ENCODE data around the gene KANK4. TPM values are rescaled to one million over a fixed set of nuclear protein-coding genes. Genes with fewer than 3 reads are reported as not detected.

The KANK4 gene
- polyA plus RNA-seq, 2 of the 4 experiments (the other 2 are of a cell fraction), result 0.66 to 0.81 TPM

GRCh38 chr1:62229468-62229867, 89.8 kb downstream of the KANK4 start:
- 73% methylated on average over 3 of the region's 3 CpGs for WGBS (ENCODE audit: missing lambda C conversion rate)
- POLR2A ChIA-PET, result interaction anchor here (0.6 kb wide), 1 partner anchor 9 kb away, joined by 6 read pairs; no protein-coding TSS in a partner anchor
- ATAC-seq, result no peak

GRCh38 chr1:62228883-62229187, 90.4 kb downstream of the KANK4 start:
- Histone ChIP-seq H3K4me3 (no peak overlapping the region), H3K4me1 (peaks cover 25% of the 10 kb centered on the region), H3K27ac (peak overlapping the region in 1 of 2 experiments; percentile 53; a peak in 3 of 6 replicates), H3K4me2 (no peak overlapping the region), H3K9me3 (no peaks in the 10 kb centered on the region)
- ChIA-PET POLR2A (interaction anchor here (0.6 kb wide), 1 partner anchor 10 kb away, joined by 6 read pairs; no protein-coding TSS in a partner anchor), CTCF (interaction anchor here (0.9 to 2.2 kb wide), 3 partner anchors 53 to 178 kb away, joined by 3 to 8 read pairs (median 6); no protein-coding TSS in a partner anchor)
- FAIRE-seq, result no peak
- DNase-seq (ENCODE audit: low read depth in 1 of 2, low spot score in 1 of 2), result no peak
- ATAC-seq, result no peak
- TF ChIP-seq MAX (IDR thresholded peaks at IDR 0.05), result no peak
- TF ChIP-seq ZNF302 (CRISPR knock-in tag; IDR thresholded peaks at IDR 0.05), result no peak
- TF ChIP-seq FOXS1 (CRISPR knock-in tag; IDR thresholded peaks at IDR 0.05), result no peak
- no peak for TF ChIP-seq EHMT2 (IDR thresholded peaks at IDR 0.05; ENCODE audit: low read depth)
- no peak for TF ChIP-seq POLR2AphosphoS2 (conservative IDR thresholded peaks at IDR 0.05; ENCODE audit: low read length)
- TF ChIP-seq BHLHE40 (IDR thresholded peaks at IDR 0.05; ENCODE audit: low read depth, low read length), result no peak
- no peak for TF ChIP-seq ESRRA (IDR thresholded peaks at IDR 0.05; ENCODE audit: borderline replicate concordance, low read length)
- no peak for TF ChIP-seq GATA3 (IDR thresholded peaks at IDR 0.05; ENCODE audit: borderline replicate concordance)
- TF ChIP-seq HMGXB4 (CRISPR knock-in tag; IDR thresholded peaks at IDR 0.05; ENCODE audit: borderline replicate concordance), result no peak
- TF ChIP-seq CBX8 (IDR thresholded peaks at IDR 0.05), result no peak
- TF ChIP-seq REST (IDR thresholded peaks at IDR 0.05), result no peak
- no peak for TF ChIP-seq NR3C1 (IDR thresholded peaks at IDR 0.05)
- TF ChIP-seq KDM1A (IDR thresholded peaks at IDR 0.05; ENCODE audit: low read depth), result no peak
- TF ChIP-seq JUN (IDR thresholded peaks at IDR 0.05), result no peak
- no peak for TF ChIP-seq HOXB5 (CRISPR knock-in tag; IDR thresholded peaks at IDR 0.05)
- no peak for TF ChIP-seq ZC3H11A (IDR thresholded peaks at IDR 0.05)
- TF ChIP-seq TFCP2L1 (CRISPR knock-in tag; IDR thresholded peaks at IDR 0.05), result no peak
- TF ChIP-seq KDM5A (IDR thresholded peaks at IDR 0.05), result no peak
- WGBS (ENCODE audit: missing lambda C conversion rate), result 63% methylated on average over 3 of the region's 4 CpGs

More at GRCh38 chr1:62229468-62229867, 89.8 kb downstream of the KANK4 start:
- DNase-seq (ENCODE audit: low read depth in 1 of 2, low spot score in 1 of 2), result no peak
- CTCF ChIA-PET, result interaction anchor here (0.9 to 2.2 kb wide), 3 partner anchors 8 to 178 kb away, joined by 3 to 8 read pairs (median 3); no protein-coding TSS in a partner anchor
- Histone ChIP-seq H3K4me1 (peaks cover 25% of the 10 kb centered on the region), H3K4me3 (no peak overlapping the region), H3K27ac (peak overlapping the region in 1 of 2 experiments; percentile 53; a peak in 3 of 6 replicates), H3K4me2 (0 out of 3 replicates have a peak overlapping the region, but pooled peaks have one; percentile 1), H3K9me3 (no peaks in the 10 kb centered on the region)
- TF ChIP-seq USF2 (IDR thresholded peaks at IDR 0.05) (no peak), JUNB (IDR thresholded peaks at IDR 0.05) (no peak), ZFP36 (IDR thresholded peaks at IDR 0.05; ENCODE audit: borderline replicate concordance, partially characterized antibody) (no peak), NR3C1 (IDR thresholded peaks at IDR 0.05) (no peak), MAZ (IDR thresholded peaks at IDR 0.05; ENCODE audit: borderline replicate concordance, low read depth, low read length) (no peak), ELK1 (IDR thresholded peaks at IDR 0.05; ENCODE audit: low read depth, low read length) (no peak), E2F6 (IDR thresholded peaks at IDR 0.05; ENCODE audit: borderline replicate concordance, low read depth) (no peak)
- no peak for FAIRE-seq

Data from A549 (cell line).